ENCODE measurements around the gene ACTN2.

The ACTN2 gene

DNA sequence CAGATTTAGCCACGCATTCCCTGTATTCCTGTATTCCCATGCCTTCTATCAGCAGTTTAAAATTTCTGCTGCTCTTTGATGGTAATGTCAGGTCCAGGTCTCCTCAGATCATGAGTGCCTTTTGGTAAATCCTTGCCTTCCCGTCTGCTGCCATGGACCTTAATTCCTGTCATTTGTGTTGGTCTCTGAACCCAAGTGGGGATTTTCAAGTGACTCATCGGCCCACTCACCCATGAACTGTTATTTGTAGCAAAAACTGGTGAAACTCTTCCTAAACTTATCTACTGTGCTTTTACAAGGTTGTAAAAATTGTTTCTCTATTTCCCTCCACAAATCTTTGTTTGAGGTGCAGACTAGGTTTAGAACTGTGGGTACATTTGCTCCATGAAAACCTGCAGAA is 47.4 kb downstream of the ACTN2 start:
- no peaks in the 10 kb centered on the region for H3K4me1 ChIP-seq (ENCODE audit: control insufficient read depth, insufficient read depth, low read length)
- no peak for TF ChIP-seq ZNF544 (tag by site-specific recombination; IDR thresholded peaks at IDR 0.05)
- TF ChIP-seq ZNF791 (tag by site-specific recombination; IDR thresholded peaks at IDR 0.05), result no peak
- no peak for TF ChIP-seq MYNN (tag by site-specific recombination; IDR thresholded peaks at IDR 0.05; ENCODE audit: borderline replicate concordance)
- TF ChIP-seq, protein P1, sequence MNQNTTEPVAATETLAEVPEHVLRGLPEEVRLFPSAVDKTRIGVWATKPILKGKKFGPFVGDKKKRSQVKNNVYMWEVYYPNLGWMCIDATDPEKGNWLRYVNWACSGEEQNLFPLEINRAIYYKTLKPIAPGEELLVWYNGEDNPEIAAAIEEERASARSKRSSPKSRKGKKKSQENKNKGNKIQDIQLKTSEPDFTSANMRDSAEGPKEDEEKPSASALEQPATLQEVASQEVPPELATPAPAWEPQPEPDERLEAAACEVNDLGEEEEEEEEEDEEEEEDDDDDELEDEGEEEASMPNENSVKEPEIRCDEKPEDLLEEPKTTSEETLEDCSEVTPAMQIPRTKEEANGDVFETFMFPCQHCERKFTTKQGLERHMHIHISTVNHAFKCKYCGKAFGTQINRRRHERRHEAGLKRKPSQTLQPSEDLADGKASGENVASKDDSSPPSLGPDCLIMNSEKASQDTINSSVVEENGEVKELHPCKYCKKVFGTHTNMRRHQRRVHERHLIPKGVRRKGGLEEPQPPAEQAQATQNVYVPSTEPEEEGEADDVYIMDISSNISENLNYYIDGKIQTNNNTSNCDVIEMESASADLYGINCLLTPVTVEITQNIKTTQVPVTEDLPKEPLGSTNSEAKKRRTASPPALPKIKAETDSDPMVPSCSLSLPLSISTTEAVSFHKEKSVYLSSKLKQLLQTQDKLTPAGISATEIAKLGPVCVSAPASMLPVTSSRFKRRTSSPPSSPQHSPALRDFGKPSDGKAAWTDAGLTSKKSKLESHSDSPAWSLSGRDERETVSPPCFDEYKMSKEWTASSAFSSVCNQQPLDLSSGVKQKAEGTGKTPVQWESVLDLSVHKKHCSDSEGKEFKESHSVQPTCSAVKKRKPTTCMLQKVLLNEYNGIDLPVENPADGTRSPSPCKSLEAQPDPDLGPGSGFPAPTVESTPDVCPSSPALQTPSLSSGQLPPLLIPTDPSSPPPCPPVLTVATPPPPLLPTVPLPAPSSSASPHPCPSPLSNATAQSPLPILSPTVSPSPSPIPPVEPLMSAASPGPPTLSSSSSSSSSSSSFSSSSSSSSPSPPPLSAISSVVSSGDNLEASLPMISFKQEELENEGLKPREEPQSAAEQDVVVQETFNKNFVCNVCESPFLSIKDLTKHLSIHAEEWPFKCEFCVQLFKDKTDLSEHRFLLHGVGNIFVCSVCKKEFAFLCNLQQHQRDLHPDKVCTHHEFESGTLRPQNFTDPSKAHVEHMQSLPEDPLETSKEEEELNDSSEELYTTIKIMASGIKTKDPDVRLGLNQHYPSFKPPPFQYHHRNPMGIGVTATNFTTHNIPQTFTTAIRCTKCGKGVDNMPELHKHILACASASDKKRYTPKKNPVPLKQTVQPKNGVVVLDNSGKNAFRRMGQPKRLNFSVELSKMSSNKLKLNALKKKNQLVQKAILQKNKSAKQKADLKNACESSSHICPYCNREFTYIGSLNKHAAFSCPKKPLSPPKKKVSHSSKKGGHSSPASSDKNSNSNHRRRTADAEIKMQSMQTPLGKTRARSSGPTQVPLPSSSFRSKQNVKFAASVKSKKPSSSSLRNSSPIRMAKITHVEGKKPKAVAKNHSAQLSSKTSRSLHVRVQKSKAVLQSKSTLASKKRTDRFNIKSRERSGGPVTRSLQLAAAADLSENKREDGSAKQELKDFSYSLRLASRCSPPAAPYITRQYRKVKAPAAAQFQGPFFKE (tag by site-specific recombination; IDR thresholded peaks at IDR 0.05; ENCODE audit: borderline replicate concordance), result no peak
- no peak for TF ChIP-seq ZNF157 (tag by site-specific recombination; IDR thresholded peaks at IDR 0.05)
- TF ChIP-seq, protein P2, sequence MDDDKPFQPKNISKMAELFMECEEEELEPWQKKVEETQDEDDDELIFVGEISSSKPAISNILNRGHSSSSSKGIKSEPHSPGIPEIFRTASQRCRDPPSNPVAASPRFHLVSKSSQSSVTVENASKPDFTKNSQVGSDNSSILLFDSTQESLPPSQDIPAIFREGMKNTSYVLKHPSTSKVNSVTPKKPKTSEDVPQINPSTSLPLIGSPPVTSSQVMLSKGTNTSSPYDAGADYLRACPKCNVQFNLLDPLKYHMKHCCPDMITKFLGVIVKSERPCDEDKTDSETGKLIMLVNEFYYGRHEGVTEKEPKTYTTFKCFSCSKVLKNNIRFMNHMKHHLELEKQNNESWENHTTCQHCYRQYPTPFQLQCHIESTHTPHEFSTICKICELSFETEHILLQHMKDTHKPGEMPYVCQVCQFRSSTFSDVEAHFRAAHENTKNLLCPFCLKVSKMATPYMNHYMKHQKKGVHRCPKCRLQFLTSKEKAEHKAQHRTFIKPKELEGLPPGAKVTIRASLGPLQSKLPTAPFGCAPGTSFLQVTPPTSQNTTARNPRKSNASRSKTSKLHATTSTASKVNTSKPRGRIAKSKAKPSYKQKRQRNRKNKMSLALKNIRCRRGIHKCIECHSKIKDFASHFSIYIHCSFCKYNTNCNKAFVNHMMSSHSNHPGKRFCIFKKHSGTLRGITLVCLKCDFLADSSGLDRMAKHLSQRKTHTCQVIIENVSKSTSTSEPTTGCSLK (tag by site-specific recombination; IDR thresholded peaks at IDR 0.05), result no peak
- TF ChIP-seq ZNF416 (tag by site-specific recombination; IDR thresholded peaks at IDR 0.05), result no peak
- TF ChIP-seq, protein P3, sequence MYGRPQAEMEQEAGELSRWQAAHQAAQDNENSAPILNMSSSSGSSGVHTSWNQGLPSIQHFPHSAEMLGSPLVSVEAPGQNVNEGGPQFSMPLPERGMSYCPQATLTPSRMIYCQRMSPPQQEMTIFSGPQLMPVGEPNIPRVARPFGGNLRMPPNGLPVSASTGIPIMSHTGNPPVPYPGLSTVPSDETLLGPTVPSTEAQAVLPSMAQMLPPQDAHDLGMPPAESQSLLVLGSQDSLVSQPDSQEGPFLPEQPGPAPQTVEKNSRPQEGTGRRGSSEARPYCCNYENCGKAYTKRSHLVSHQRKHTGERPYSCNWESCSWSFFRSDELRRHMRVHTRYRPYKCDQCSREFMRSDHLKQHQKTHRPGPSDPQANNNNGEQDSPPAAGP (tag by site-specific recombination; IDR thresholded peaks at IDR 0.05), result no peak
- no peak for TF ChIP-seq ZNF707 (tag by site-specific recombination; IDR thresholded peaks at IDR 0.05)
- TF ChIP-seq, protein P4, sequence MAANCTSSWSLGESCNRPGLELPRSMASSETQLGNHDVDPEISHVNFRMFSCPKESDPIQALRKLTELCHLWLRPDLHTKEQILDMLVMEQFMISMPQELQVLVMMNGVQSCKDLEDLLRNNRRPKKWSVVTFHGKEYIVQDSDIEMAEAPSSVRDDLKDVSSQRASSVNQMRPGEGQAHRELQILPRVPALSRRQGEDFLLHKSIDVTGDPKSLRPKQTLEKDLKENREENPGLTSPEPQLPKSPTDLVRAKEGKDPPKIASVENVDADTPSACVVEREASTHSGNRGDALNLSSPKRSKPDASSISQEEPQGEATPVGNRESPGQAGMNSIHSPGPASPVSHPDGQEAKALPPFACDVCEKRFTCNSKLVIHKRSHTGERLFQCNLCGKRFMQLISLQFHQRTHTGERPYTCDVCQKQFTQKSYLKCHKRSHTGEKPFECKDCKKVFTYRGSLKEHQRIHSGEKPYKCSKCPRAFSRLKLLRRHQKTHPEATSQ (tag by site-specific recombination; IDR thresholded peaks at IDR 0.05), result no peak
- no peak for TF ChIP-seq MZF1 (tag by site-specific recombination; IDR thresholded peaks at IDR 0.05; ENCODE audit: borderline replicate concordance)
- TF ChIP-seq ZNF366 (tag by site-specific recombination; conservative IDR thresholded peaks at IDR 0.05), result no peak
- no peak for TF ChIP-seq ZNF555 (tag by site-specific recombination; conservative IDR thresholded peaks at IDR 0.05)
- no peak for TF ChIP-seq ZFP69B (tag by site-specific recombination; IDR thresholded peaks at IDR 0.05)
- no peak for TF ChIP-seq ZNF747 (tag by site-specific recombination; IDR thresholded peaks at IDR 0.05)
- TF ChIP-seq, protein P5, sequence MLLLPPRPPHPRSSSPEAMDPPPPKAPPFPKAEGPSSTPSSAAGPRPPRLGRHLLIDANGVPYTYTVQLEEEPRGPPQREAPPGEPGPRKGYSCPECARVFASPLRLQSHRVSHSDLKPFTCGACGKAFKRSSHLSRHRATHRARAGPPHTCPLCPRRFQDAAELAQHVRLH (tag by site-specific recombination; IDR thresholded peaks at IDR 0.05), result no peak
- H3K9me3 ChIP-seq (ENCODE audit: control insufficient read depth, insufficient read depth, low read depth, low read length), result no peaks in the 10 kb centered on the region
- H3K27ac ChIP-seq (ENCODE audit: extremely low read depth, low read depth, low read length), result no peak overlapping the region
- ChIA-PET POLR2A (no interaction called here), CTCF (no interaction called here)
- H3K36me3 ChIP-seq (ENCODE audit: control insufficient read depth in 2 of 2, insufficient read depth in 1 of 2, low read length in 2 of 2), result peaks cover 0 to 44% of the 10 kb centered on the region in 2 experiments; a peak in 2 of 3 replicates
- H3K4me3 ChIP-seq (ENCODE audit: low read depth, low read length), result no peak overlapping the region
